HL-60/S4 treated with phorbol 12-myristate 13-acetate at 8.2 ng/mL for 4 days and 3 days (cell line): Measurements from ENCODE around the gene SLC39A9.

ENCODE experiments used
- in situ Hi-C: fragments of 300-500 bp; cut with MboI; formaldehyde crosslinking; loops from 2 replicates; pipeline ENCODE4 v1.15.0; 2022; ENCODE audit warnings: low sequenced_read_pairs

Gene SLC39A9

GRCh38 chr14:69499436-69499835 is 100.9 kb downstream of the SLC39A9 start:
- in situ Hi-C loops: no loop called here

- in situ Hi-C loops: no loop called here
Measured at GRCh38 chr14:69500096-69500495, 101.6 kb downstream of the SLC39A9 start.

GRCh38 chr14:69500736-69501135 is 102.2 kb downstream of the SLC39A9 start:
- in situ Hi-C loops: no loop called here

GRCh38 chr14:69501423-69501838 is 102.9 kb downstream of the SLC39A9 start:
- in situ Hi-C loops: no loop called here

- in situ Hi-C loops: no loop called here
Measured at GRCh38 chr14:69504775-69505174, 106.3 kb downstream of the SLC39A9 start.

GRCh38 chr14:69505338-69506240 is 107.1 kb downstream of the SLC39A9 start:
- in situ Hi-C loops: no loop called here

GRCh38 chr14:69506241-69506595 is 107.7 kb downstream of the SLC39A9 start:
- in situ Hi-C loops: no loop called here
